A673 (cell line): ENCODE data around the gene ELAVL3. TPM values are rescaled to one million over a fixed set of nuclear protein-coding genes. Genes with fewer than 3 reads are reported as not detected.

Experiments used
- BruUV-seq: library from RNA; stranded (reverse); fragments of 400-500 nt; replicated peaks from 2 replicates; lab custom pipeline; 2021; lab: Mats Ljungman, UMichigan
- CTCF ChIA-PET: fragments of 300-600 bp; sonication (Branson Sonifier 250); formaldehyde crosslinking; loops from one replicate; lab custom pipeline; 2022; ENCODE audit warnings: antibody characterized with exemption; lab: Charles Lee
- POLR2A ChIA-PET: fragments of 300-600 bp; sonication (Branson Sonifier 250); formaldehyde crosslinking; loops from one replicate; lab custom pipeline; 2022; ENCODE audit warnings: antibody characterized with exemption; ENCODE audit not compliant: low non-redundant PET; lab: Charles Lee
- DNase-seq: peaks from one replicate; pipeline ENCODE4 v3.0.0-alpha.2; 2015; ENCODE audit warnings: low spot score
- H3K27ac ChIP-seq: fragments of 200-600 bp; sonication (generic); 2 replicates; pipeline ENCODE4 v1.5.1; 2016; ENCODE audit warnings: mixed run types, low read depth, mild to moderate bottlenecking, mixed read lengths, antibody characterized with exemption, low read length; ENCODE audit not compliant: poor library complexity, severe bottlenecking
- H3K27me3 ChIP-seq: fragments of 200-600 bp; sonication (generic); replicated peaks from 2 replicates; pipeline ENCODE4 v1.6.1; 2017; ENCODE audit warnings: mixed run types, low read depth, mild to moderate bottlenecking, mixed read lengths, antibody characterized with exemption, low read length; ENCODE audit not compliant: insufficient read depth, poor library complexity
- H3K36me3 ChIP-seq: fragments of 200-600 bp; sonication (generic); 2 replicates; pipeline ENCODE4 v1.6.1; 2016; ENCODE audit warnings: mixed run types, mild to moderate bottlenecking, mixed read lengths, antibody characterized with exemption, low read length; ENCODE audit not compliant: insufficient read depth, poor library complexity, severe bottlenecking
- H3K4me1 ChIP-seq: fragments of 200-600 bp; sonication (generic); 2 replicates; pipeline ENCODE4 v1.6.1; 2017; ENCODE audit warnings: mixed run types, mild to moderate bottlenecking, mixed read lengths, antibody characterized with exemption, low read length; ENCODE audit not compliant: insufficient read depth, poor library complexity, severe bottlenecking
- H3K4me3 ChIP-seq: fragments of 200-600 bp; sonication (generic); 2 replicates; pipeline ENCODE4 v1.5.1; 2016; ENCODE audit warnings: low read depth, mixed run types, mild to moderate bottlenecking, mixed read lengths, low read length; ENCODE audit not compliant: poor library complexity, severe bottlenecking
- H3K9me3 ChIP-seq: fragments of 200-600 bp; sonication (generic); 2 replicates; pipeline ENCODE4 v1.6.1; 2016; ENCODE audit warnings: mixed run types, low read depth, mild to moderate bottlenecking, mixed read lengths, antibody characterized with exemption, low read length; ENCODE audit not compliant: poor library complexity, severe bottlenecking
- EZH2 ChIP-seq: fragments of 200-600 bp; sonication (generic); IDR thresholded peaks from 2 replicates; pipeline ENCODE4 v1.6.1; 2017; ENCODE audit warnings: borderline replicate concordance, low read depth, mild to moderate bottlenecking, mixed read lengths, antibody characterized with exemption, low read length; ENCODE audit not compliant: poor library complexity, severe bottlenecking
- intact Hi-C: fragments of 100-400 bp; cut with micrococcal nuclease; formaldehyde crosslinking; loops from one replicate; pipeline ENCODE4 v1.10.0; 2022; ENCODE audit not compliant: unreplicated experiment
- total RNA-seq: library from RNA; stranded (reverse); gene quantifications from 2 replicates; pipeline ENCODE4 v1.2.3, GENCODE V29; 2021
- TF ChIP-seq, protein P1 (sequence below): fragments of 300-800, 200-600 bp; sonication (generic); conservative IDR thresholded peaks from 2 replicates; pipeline ENCODE4 v1.5.1; 2017; ENCODE audit warnings: low read depth, mild to moderate bottlenecking, antibody characterized with exemption, low read length, moderate library complexity, mixed read lengths

Gene ELAVL3
- total RNA-seq, 1 experiment from 2014 or later, result 5.3 TPM

DNA sequence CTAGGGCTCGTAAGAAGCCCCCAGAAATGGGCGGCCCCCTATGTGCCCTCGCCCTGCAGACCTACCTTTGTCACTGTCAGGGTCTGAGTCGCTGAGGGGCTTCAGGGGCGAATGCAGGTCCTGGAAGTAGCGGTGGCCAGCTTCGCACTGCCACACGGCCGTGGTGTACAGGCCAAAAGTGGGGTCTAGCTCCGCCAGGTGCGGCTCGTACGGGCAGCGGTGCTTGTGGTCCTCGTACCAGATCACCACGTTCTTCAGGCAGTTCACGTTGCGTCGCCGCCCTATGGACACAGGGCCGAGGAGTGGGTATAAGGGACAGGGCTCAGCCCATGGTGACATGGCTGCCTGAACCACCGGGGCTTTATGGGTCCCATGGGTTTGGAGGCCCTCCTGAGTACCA lies 15.0 kb upstream of the ELAVL3 start:
- DNase-seq, result no peak
- ChIA-PET POLR2A (no interaction called here), CTCF (no interaction called here)
- no peak overlapping the region for H3K27ac ChIP-seq
- peaks cover 7% of the 10 kb centered on the region for H3K36me3 ChIP-seq
- no peaks in the 10 kb centered on the region for H3K4me1 ChIP-seq
- intact Hi-C loops, result loop anchor here (2.0 kb wide), 1 partner anchor 91 kb away; no protein-coding TSS in a partner anchor
- BruUV-seq, result no TSS peak
- H3K27me3 ChIP-seq, result no peaks in the 10 kb centered on the region
- H3K9me3 ChIP-seq, result no peaks in the 10 kb centered on the region
- no peak for TF ChIP-seq EZH2
- TF ChIP-seq, protein P1, sequence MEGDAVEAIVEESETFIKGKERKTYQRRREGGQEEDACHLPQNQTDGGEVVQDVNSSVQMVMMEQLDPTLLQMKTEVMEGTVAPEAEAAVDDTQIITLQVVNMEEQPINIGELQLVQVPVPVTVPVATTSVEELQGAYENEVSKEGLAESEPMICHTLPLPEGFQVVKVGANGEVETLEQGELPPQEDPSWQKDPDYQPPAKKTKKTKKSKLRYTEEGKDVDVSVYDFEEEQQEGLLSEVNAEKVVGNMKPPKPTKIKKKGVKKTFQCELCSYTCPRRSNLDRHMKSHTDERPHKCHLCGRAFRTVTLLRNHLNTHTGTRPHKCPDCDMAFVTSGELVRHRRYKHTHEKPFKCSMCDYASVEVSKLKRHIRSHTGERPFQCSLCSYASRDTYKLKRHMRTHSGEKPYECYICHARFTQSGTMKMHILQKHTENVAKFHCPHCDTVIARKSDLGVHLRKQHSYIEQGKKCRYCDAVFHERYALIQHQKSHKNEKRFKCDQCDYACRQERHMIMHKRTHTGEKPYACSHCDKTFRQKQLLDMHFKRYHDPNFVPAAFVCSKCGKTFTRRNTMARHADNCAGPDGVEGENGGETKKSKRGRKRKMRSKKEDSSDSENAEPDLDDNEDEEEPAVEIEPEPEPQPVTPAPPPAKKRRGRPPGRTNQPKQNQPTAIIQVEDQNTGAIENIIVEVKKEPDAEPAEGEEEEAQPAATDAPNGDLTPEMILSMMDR, result no peak
- H3K4me3 ChIP-seq, result no peak overlapping the region

DNA sequence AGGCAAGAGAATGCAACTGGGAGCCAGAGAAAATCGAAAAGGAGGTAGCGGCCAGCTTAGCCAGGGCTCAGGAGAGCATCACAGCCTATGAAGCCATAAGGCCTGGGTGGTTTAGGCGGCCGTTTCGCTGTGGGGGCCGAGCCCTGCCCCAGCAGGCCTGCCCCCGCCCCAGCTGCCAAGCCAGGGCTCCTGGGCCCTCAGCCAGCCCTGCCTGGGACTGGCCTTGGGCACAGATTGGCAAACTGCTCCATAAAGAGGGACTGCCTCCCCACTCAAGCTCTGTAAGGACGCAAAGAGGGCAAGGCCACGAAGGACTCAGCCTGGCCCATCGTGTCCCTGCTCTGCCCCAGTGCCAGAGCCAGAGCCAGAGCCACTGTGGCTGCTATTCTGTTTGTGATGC lies 14.6 kb upstream of the ELAVL3 start:
- no peaks in the 10 kb centered on the region for H3K4me1 ChIP-seq

DNA sequence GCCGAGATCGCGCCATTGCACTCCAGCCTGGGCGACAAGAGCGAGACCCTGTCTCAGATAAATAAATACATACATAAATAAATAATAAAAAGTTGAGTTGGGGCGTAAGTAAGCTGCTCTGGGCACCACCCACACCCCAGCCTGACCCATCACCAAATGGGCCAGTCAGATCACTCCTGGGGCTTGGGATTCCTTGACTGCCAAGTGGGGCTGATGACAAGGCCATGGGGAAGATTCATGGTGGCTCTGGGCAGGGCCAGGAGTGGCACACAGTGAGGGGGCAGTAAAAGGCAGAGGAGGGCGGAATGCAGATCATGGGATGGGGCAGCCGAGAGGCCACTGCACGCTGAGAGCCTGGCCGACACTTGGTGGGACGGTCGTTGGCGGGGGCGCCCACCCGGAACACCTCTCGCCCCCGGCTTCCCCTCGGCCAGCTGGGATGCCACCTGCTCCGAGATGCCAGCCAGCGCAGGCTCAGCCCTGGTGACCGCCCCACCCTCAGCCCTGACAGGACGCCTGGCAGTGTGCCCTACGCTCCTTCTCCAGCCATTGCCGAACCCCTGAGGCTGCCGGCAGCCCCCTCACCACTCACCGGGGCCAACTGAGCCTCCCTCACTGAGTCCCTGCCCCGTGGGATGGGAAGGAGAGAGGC lies 13.9 kb upstream of the ELAVL3 start:
- no peaks in the 10 kb centered on the region for H3K4me1 ChIP-seq
- ChIA-PET POLR2A (no interaction called here), CTCF (interaction anchor here (0.6 kb wide), 1 partner anchor 77 kb away, joined by 7 read pairs; no protein-coding TSS in a partner anchor)
- no peak for DNase-seq
- TF ChIP-seq EZH2, result no peak
- TF ChIP-seq, protein P1, result no peak
- intact Hi-C loops, result no loop called here
- no peak overlapping the region for H3K27ac ChIP-seq
- no peaks in the 10 kb centered on the region for H3K9me3 ChIP-seq
- H3K4me3 ChIP-seq, result no peak overlapping the region
- H3K27me3 ChIP-seq, result no peaks in the 10 kb centered on the region
- BruUV-seq, result no TSS peak
- peaks cover 7% of the 10 kb centered on the region for H3K36me3 ChIP-seq

More for the DNA sequence above, 14.6 kb upstream of the ELAVL3 start:
- POLR2A ChIA-PET, result no interaction called here
- H3K27me3 ChIP-seq, result no peaks in the 10 kb centered on the region
- H3K4me3 ChIP-seq, result no peak overlapping the region
- no TSS peak for BruUV-seq
- no peak for DNase-seq
- no peaks in the 10 kb centered on the region for H3K9me3 ChIP-seq
- peaks cover 7% of the 10 kb centered on the region for H3K36me3 ChIP-seq
- no peak for TF ChIP-seq EZH2
- TF ChIP-seq, protein P1, result no peak
- intact Hi-C loops, result no loop called here
- CTCF ChIA-PET, result no interaction called here
- no peak overlapping the region for H3K27ac ChIP-seq
